H1 (cell line): ENCODE data around the gene DCUN1D2. TPM values are rescaled to one million over a fixed set of nuclear protein-coding genes. Genes with fewer than 3 reads are reported as not detected.

Experiments
- CTCF ChIA-PET: fragments of 300-600 bp; sonication (Branson Sonifier 250); formaldehyde crosslinking; loops from one replicate; lab custom pipeline; 2021; ENCODE audit not compliant: partially characterized antibody; lab: Charles Lee
- POLR2A ChIA-PET: fragments of 300-600 bp; sonication (Branson Sonifier 250); formaldehyde crosslinking; loops from one replicate; lab custom pipeline; 2021; ENCODE audit warnings: inconsistent platforms; ENCODE audit not compliant: partially characterized antibody; lab: Charles Lee
- DNase-seq, 2 experiments: peaks; one replicate each; pipeline versions ENCODE4 v3.0.0 to v3.0.0-alpha.2; 2010 to 2022; ENCODE audit warnings: low spot score in 2 of 2, low read depth in 1 of 2, mixed read lengths in 1 of 2
- FAIRE-seq: peaks from 2 replicates; lab custom pipeline; 2011; peaks lifted over from hg19 to GRCh38; lab: Jason Lieb, UNC
- H2AFZ ChIP-seq: 2 replicates; pipeline ENCODE4 v1.8.1; 2012; ENCODE audit warnings: low read length, inconsistent platforms
- H2AK5ac ChIP-seq: 2 replicates; pipeline ENCODE4 v1.6.1; 2013; ENCODE audit warnings: low read depth, low read length
- H2BK120ac ChIP-seq: replicated peaks from 2 replicates; pipeline ENCODE3; 2013; ENCODE audit warnings: low read depth, low read length, inconsistent platforms
- H2BK12ac ChIP-seq: 2 replicates; pipeline ENCODE4 v1.6.1; 2013; ENCODE audit warnings: low read depth, low read length
- H2BK15ac ChIP-seq: 2 replicates; pipeline ENCODE4 v1.6.1; 2013; ENCODE audit warnings: low read length
- H2BK20ac ChIP-seq: 2 replicates; pipeline ENCODE4 v1.6.1; 2013; ENCODE audit warnings: low read length
- H2BK5ac ChIP-seq: 2 replicates; pipeline ENCODE4 v1.6.1; 2013; ENCODE audit warnings: low read depth, low read length
- H3K14ac ChIP-seq: 2 replicates; pipeline ENCODE4 v1.6.1; 2013; ENCODE audit warnings: inconsistent platforms; ENCODE audit not compliant: insufficient read length
- H3K18ac ChIP-seq: 2 replicates; pipeline ENCODE4 v1.6.1; 2013; ENCODE audit warnings: low read length; ENCODE audit errors: extremely low read depth
- H3K23ac ChIP-seq: 2 replicates; pipeline ENCODE4 v1.6.1; 2013; ENCODE audit warnings: inconsistent platforms; ENCODE audit not compliant: insufficient read length
- H3K23me2 ChIP-seq: 2 replicates; pipeline ENCODE4 v1.6.1; 2013; ENCODE audit warnings: low read depth, low read length
- H3K27ac ChIP-seq: 2 replicates; pipeline ENCODE4 v1.6.1; 2011; ENCODE audit warnings: low read depth, low read length, inconsistent platforms
- H3K27me3 ChIP-seq, 4 experiments: replicated peaks in 1 of 4; 1 replicate in 1 of 4; 2 replicates in 3 of 4; pipeline versions ENCODE4 v1.6.1 to v1.8.1; 2011 to 2013; ENCODE audit warnings: low read length in 3 of 4, mild to moderate bottlenecking in 3 of 4, inconsistent platforms in 2 of 4, mixed read lengths in 2 of 4, moderate library complexity in 1 of 4; ENCODE audit not compliant: control insufficient read depth in 3 of 4, insufficient read depth in 3 of 4; ENCODE audit errors: extremely low read depth in 1 of 4
- H3K36me3 ChIP-seq, 4 experiments: 2 replicates each; pipeline versions ENCODE4 v1.6.1 to v1.8.1; 2011 to 2013; ENCODE audit warnings: mild to moderate bottlenecking in 4 of 4, low read length in 3 of 4, moderate library complexity in 2 of 4, control low read depth in 1 of 4, inconsistent platforms in 1 of 4; ENCODE audit not compliant: insufficient read depth in 4 of 4, control insufficient read depth in 2 of 4
- H3K4ac ChIP-seq: replicated peaks from 2 replicates; pipeline ENCODE3; 2013; ENCODE audit warnings: low read length, low read depth, mixed read lengths, inconsistent platforms; ENCODE audit not compliant: insufficient read length
- H3K4me1 ChIP-seq, 4 experiments: replicated peaks in 1 of 4; 1 replicate in 1 of 4; 2 replicates in 3 of 4; pipeline versions ENCODE4 v1.6.1 to v1.8.1; 2011 to 2013; ENCODE audit warnings: low read length in 3 of 4, inconsistent platforms in 2 of 4, mixed read lengths in 1 of 4; ENCODE audit not compliant: insufficient read depth in 4 of 4, control insufficient read depth in 3 of 4
- H3K4me2 ChIP-seq, 2 experiments: 2 replicates each; pipeline versions ENCODE4 v1.6.1 to v1.8.1; 2011 to 2013; ENCODE audit warnings: low read depth in 2 of 2, low read length in 2 of 2, control low read depth in 1 of 2, inconsistent platforms in 1 of 2, mild to moderate bottlenecking in 1 of 2; ENCODE audit not compliant: insufficient read depth in 1 of 2
- H3K4me3 ChIP-seq, 4 experiments: fragments of 200-600, 300-600 bp in 1 of 4; sonication (generic), shearing (Covaris generic), sonication (Bioruptor Twin) in 1 of 4; 2 replicates each; pipeline versions ENCODE4 v1.5.1 to v1.8.1; 2011 to 2016; ENCODE audit warnings: low read length in 4 of 4, low read depth in 3 of 4, control low read depth in 2 of 4, inconsistent platforms in 2 of 4, mild to moderate bottlenecking in 2 of 4, mixed read lengths in 1 of 4, moderate library complexity in 1 of 4; ENCODE audit not compliant: insufficient read depth in 2 of 4; ENCODE audit errors: extremely low read depth in 1 of 4
- H3K56ac ChIP-seq: replicated peaks from 2 replicates; pipeline ENCODE3; 2013; ENCODE audit warnings: low read depth, mild to moderate bottlenecking, mixed read lengths, low read length, inconsistent platforms; ENCODE audit not compliant: insufficient read length
- H3K79me1 ChIP-seq: 2 replicates; pipeline ENCODE4 v1.6.1; 2013; ENCODE audit warnings: low read depth, low read length, control low read depth
- H3K79me2 ChIP-seq, 2 experiments: 2 replicates each; pipeline versions ENCODE4 v1.6.1 to v1.8.1; 2012 to 2013; ENCODE audit warnings: low read length in 2 of 2, mild to moderate bottlenecking in 2 of 2, inconsistent platforms in 1 of 2; ENCODE audit not compliant: insufficient read depth in 2 of 2, control insufficient read depth in 1 of 2
- H3K9ac ChIP-seq, 4 experiments: replicated peaks in 1 of 4; 1 replicate in 1 of 4; 2 replicates in 3 of 4; pipeline versions ENCODE4 v1.6.1 to v1.8.1; 2011 to 2013; ENCODE audit warnings: low read depth in 3 of 4, low read length in 3 of 4, control low read depth in 2 of 4, mild to moderate bottlenecking in 2 of 4, moderate library complexity in 2 of 4, inconsistent platforms in 1 of 4; ENCODE audit errors: extremely low read depth in 1 of 4
- H3K9me3 ChIP-seq, 2 experiments: 2 replicates each; pipeline versions ENCODE4 v1.6.1 to v1.8.1; 2012 to 2013; ENCODE audit warnings: mild to moderate bottlenecking in 2 of 2, moderate library complexity in 2 of 2, control low read depth in 1 of 2, inconsistent platforms in 1 of 2, low read depth in 1 of 2, low read length in 1 of 2, mixed read lengths in 1 of 2; ENCODE audit not compliant: insufficient read depth in 2 of 2
- H4K20me1 ChIP-seq, 2 experiments: replicated peaks in 1 of 2; 2 replicates each; pipeline versions ENCODE3 to v1.8.1; 2011 to 2013; ENCODE audit warnings: inconsistent platforms in 2 of 2, low read length in 2 of 2, mild to moderate bottlenecking in 1 of 2; ENCODE audit not compliant: insufficient read depth in 2 of 2, control insufficient read depth in 1 of 2
- H4K5ac ChIP-seq: 2 replicates; pipeline ENCODE4 v1.6.1; 2013; ENCODE audit warnings: low read length, low read depth, mixed read lengths, inconsistent platforms; ENCODE audit not compliant: insufficient read length
- H4K8ac ChIP-seq: 2 replicates; pipeline ENCODE4 v1.8.0; 2013; ENCODE audit warnings: mild to moderate bottlenecking, moderate library complexity, low read length, inconsistent platforms; ENCODE audit not compliant: insufficient read depth; ENCODE audit errors: extremely low read depth
- H4K91ac ChIP-seq: replicated peaks from 2 replicates; pipeline ENCODE3; 2013; ENCODE audit warnings: low read length, mixed read lengths, inconsistent platforms; ENCODE audit not compliant: insufficient read length
- CBX8 ChIP-seq: fragments of 300-800, 300-1000 bp; sonication (generic); IDR thresholded peaks from 2 replicates; pipeline ENCODE4 v1.7.1; 2016; ENCODE audit warnings: low read depth, low read length, borderline replicate concordance
- CTBP2 ChIP-seq: IDR thresholded peaks from 2 replicates; pipeline ENCODE4 v1.7.0; 2011; ENCODE audit warnings: borderline replicate concordance, mild to moderate bottlenecking, moderate library complexity, mixed read lengths, low read length; ENCODE audit not compliant: insufficient read depth, insufficient read length
- EP300 ChIP-seq, 2 experiments: IDR thresholded peaks; 1 replicate in 1 of 2; 2 replicates in 1 of 2; pipeline ENCODE4 v1.6.1; 2011 to 2012; ENCODE audit warnings: low read depth in 2 of 2, low read length in 2 of 2, mild to moderate bottlenecking in 2 of 2, borderline replicate concordance in 1 of 2, inconsistent platforms in 1 of 2, moderate library complexity in 1 of 2
- RAD21 ChIP-seq, 2 experiments: IDR thresholded peaks in 1 of 2; conservative IDR thresholded peaks in 1 of 2; 2 replicates each; pipeline ENCODE4 v1.6.1; 2011; ENCODE audit warnings: low read depth in 2 of 2, low read length in 2 of 2, improper control_type of control experiment in 1 of 2, inconsistent platforms in 1 of 2, mild to moderate bottlenecking in 1 of 2, moderate library complexity in 1 of 2
- WGBS, 2 experiments: shearing (Covaris generic) in 1 of 2; methylation state at CpG; one replicate each; pipeline versions ENCODE4 v1.1.6 to v1.1.7; 2013 to 2015; ENCODE audit warnings: low lambda C conversion rate in 2 of 2, mixed read lengths in 2 of 2, inconsistent platforms in 1 of 2, low coverage in 1 of 2, missing lambda C conversion rate in 1 of 2; ENCODE audit not compliant: insufficient replicate concordance in 2 of 2, insufficient coverage in 1 of 2, insufficient read length in 1 of 2; ENCODE audit errors: extremely low coverage in 1 of 2, missing lambda C conversion rate in 1 of 2; 5-methylcytosine and 5-hydroxymethylcytosine counted together
- polyA plus RNA-seq, 7 experiments: library from polyadenylated mRNA; depleted of rRNA in 3 of 7; stranded (reverse) in 5 of 7; unstranded in 2 of 7; fragments of >200 nt in 5 of 7; fragments of 200-250 nt in 2 of 7; gene quantifications; 1 replicate in 5 of 7; 2 replicates in 1 of 7; 4 replicates in 1 of 7; pipeline versions ENCODE4 v1.2.1 to v1.2.3, GENCODE V29; 2011 to 2013; ENCODE audit warnings: missing spikeins in 2 of 7, mixed read lengths in 2 of 7
- total RNA-seq: library from RNA; stranded (reverse); fragmentation: NEBNext Ultra II Directional; extraction: Animal tissue kit (Norgen Biotek cat#: 25700); gene quantifications from 2 replicates; pipeline ENCODE4 v1.2.1, GENCODE V29; 2021
- TF ChIP-seq, protein P1 (sequence below): IDR thresholded peaks from 2 replicates; pipeline ENCODE4 v1.6.1; 2012; ENCODE audit warnings: inconsistent platforms

The DCUN1D2 gene
- total and polyA plus RNA-seq, 2 of the 8 experiments (the other 6 are each of a cell fraction or from before 2014, with no cell fraction given) = 19.5 to 35.3 TPM

- H2BK5ac ChIP-seq = no peak overlapping the region; the same call in 1 of the 2 replicates
- no peak overlapping the region for H2BK120ac ChIP-seq
- WGBS, 2 experiments = 87% methylated on average over 13 of the region's 16 CpGs; no CpG with 5 or more reads in 1 of the 2 experiments
- FAIRE-seq (no peak), DNase-seq (no peak)
- CTCF ChIA-PET = no interaction called here
- H3K79me2 ChIP-seq = no peaks in the 10 kb centered on the region; a peak in 1 of 4 replicates
- H3K56ac ChIP-seq = no peak overlapping the region
- H3K9ac ChIP-seq = no peak overlapping the region
- H3K23ac ChIP-seq = no peak overlapping the region
- H3K9me3 ChIP-seq = no peaks in the 10 kb centered on the region
- no peak overlapping the region for H3K4me3 ChIP-seq
- no peak overlapping the region; the same call in 1 of the 2 replicates for H4K8ac ChIP-seq
- H3K4ac ChIP-seq = no peak overlapping the region
- no peak overlapping the region for H2BK15ac ChIP-seq
- H2AFZ ChIP-seq = no peak overlapping the region
- no peaks in the 10 kb centered on the region; the same call in 1 of the 2 replicates for H3K23me2 ChIP-seq
- peaks cover 0 to 13% of the 10 kb centered on the region in 2 experiments for H4K20me1 ChIP-seq
- TF ChIP-seq EP300 (IDR thresholded peaks at IDR 0.05; ENCODE audit: borderline replicate concordance in 1 of 2, low read depth in 2 of 2, low read length in 2 of 2) (no peak), CBX8 (no peak), RAD21 (IDR thresholded peaks at IDR 0.05 in 1 of 2, conservative IDR thresholded peaks at IDR 0.05 in 1 of 2; ENCODE audit: low read depth in 2 of 2, low read length in 2 of 2) (no peak), CTBP2 (no peak)
- TF ChIP-seq, protein P1, sequence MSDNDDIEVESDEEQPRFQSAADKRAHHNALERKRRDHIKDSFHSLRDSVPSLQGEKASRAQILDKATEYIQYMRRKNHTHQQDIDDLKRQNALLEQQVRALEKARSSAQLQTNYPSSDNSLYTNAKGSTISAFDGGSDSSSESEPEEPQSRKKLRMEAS = no peak
- H2BK12ac ChIP-seq = no peak overlapping the region
- no peaks in the 10 kb centered on the region for H3K27me3 ChIP-seq
- no peak overlapping the region for H4K5ac ChIP-seq
- no peak overlapping the region for H3K18ac ChIP-seq
- H3K4me2 ChIP-seq = no peak overlapping the region
- H3K27ac ChIP-seq = no peak overlapping the region
- peaks cover 6 to 54% (median 34%) of the 10 kb centered on the region in 4 experiments; a peak in 7 of 8 replicates for H3K36me3 ChIP-seq
- H4K91ac ChIP-seq = no peak overlapping the region
- H2AK5ac ChIP-seq = no peak overlapping the region
- no peak overlapping the region for H3K14ac ChIP-seq
- H3K79me1 ChIP-seq = peaks cover 3% of the 10 kb centered on the region
- no peak overlapping the region for H2BK20ac ChIP-seq
- no peaks in the 10 kb centered on the region for H3K4me1 ChIP-seq
- POLR2A ChIA-PET = interaction anchor here (0.6 to 1.1 kb wide), 3 partner anchors 10 to 13 kb away, joined by 3 read pairs; no protein-coding TSS in a partner anchor
These were observed 15.6 kb upstream of the DCUN1D2 start for GRCh38 chr13:113506025-113506685.
